Measurements from ENCODE around the gene HOXA1. TPM values are rescaled to one million over a fixed set of nuclear protein-coding genes. Genes with fewer than 3 reads are reported as not detected.
"Not testable (repeated sequence)": the region's sequence is repeated elsewhere in the genome, so short reads cannot be mapped to it uniquely, and the experiment has no call there.

The HOXA1 gene
- total RNA-seq, 1 donor from 2014 or later = 0.55 TPM

GRCh38 chr7:27053153-27053552 is 42.6 kb downstream of the HOXA1 start:
- intact Hi-C loops (cut with micrococcal nuclease) = no loop called here
- Mint-ChIP-seq H3K27me3 (peaks cover under 1% of the 10 kb centered on the region), H3K4me3 (no peak overlapping the region), H3K27ac (no peak overlapping the region), H3K4me1 (no peaks in the 10 kb centered on the region), H3K36me3 (ENCODE audit: low read depth) (no peaks in the 10 kb centered on the region), H3K9me3 (no peaks in the 10 kb centered on the region)
- DNase-seq = no peak
- ChIA-PET CTCF (no interaction called here), POLR2A (no interaction called here)
- no peak for ATAC-seq (ENCODE audit: low read depth)
- TF ChIP-seq, protein P1, sequence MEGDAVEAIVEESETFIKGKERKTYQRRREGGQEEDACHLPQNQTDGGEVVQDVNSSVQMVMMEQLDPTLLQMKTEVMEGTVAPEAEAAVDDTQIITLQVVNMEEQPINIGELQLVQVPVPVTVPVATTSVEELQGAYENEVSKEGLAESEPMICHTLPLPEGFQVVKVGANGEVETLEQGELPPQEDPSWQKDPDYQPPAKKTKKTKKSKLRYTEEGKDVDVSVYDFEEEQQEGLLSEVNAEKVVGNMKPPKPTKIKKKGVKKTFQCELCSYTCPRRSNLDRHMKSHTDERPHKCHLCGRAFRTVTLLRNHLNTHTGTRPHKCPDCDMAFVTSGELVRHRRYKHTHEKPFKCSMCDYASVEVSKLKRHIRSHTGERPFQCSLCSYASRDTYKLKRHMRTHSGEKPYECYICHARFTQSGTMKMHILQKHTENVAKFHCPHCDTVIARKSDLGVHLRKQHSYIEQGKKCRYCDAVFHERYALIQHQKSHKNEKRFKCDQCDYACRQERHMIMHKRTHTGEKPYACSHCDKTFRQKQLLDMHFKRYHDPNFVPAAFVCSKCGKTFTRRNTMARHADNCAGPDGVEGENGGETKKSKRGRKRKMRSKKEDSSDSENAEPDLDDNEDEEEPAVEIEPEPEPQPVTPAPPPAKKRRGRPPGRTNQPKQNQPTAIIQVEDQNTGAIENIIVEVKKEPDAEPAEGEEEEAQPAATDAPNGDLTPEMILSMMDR (IDR thresholded peaks at IDR 0.05) = no peak

DNA sequence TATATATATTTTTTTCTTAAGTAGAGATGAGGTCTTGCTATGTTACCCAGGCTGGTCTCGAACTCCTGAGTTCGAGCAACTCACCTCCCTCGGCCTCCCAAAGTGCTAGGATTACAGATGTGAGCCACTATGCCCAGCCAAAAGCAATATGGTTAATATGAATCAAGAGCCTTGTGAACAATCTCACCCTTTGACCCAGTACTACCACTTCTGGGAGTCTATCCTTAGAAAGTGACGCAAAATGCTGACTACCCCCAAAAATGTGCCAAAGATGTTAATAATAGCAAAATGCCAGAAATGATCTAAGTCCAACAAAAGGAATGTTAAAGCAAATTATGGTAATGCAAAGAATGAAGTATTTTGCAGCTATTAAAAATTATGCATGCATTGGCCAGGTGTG is 44.3 kb downstream of the HOXA1 start:
- Mint-ChIP-seq H3K27me3 (no peaks in the 10 kb centered on the region), H3K4me3 (no peak overlapping the region), H3K36me3 (ENCODE audit: low read depth) (no peaks in the 10 kb centered on the region), H3K9me3 (no peaks in the 10 kb centered on the region), H3K4me1 (no peaks in the 10 kb centered on the region), H3K27ac (no peak overlapping the region)
- POLR2A ChIA-PET = no interaction called here
- TF ChIP-seq, protein P1 (IDR thresholded peaks at IDR 0.05) = no peak
- intact Hi-C loops (cut with micrococcal nuclease) = no loop called here
- ATAC-seq (ENCODE audit: low read depth) (no peak), DNase-seq (no peak)
- CTCF ChIA-PET = no interaction called here

- CTCF ChIA-PET = no interaction called here
- no peak overlapping the region for H3K27ac Mint-ChIP-seq
- ATAC-seq (ENCODE audit: low read depth) = no peak
- no peaks in the 10 kb centered on the region for H3K27me3 Mint-ChIP-seq
- no peak overlapping the region for H3K4me3 Mint-ChIP-seq
- TF ChIP-seq, protein P1 (IDR thresholded peaks at IDR 0.05) = no peak
- H3K9me3 Mint-ChIP-seq = no peaks in the 10 kb centered on the region
- intact Hi-C loops (cut with micrococcal nuclease) = no loop called here
- H3K36me3 Mint-ChIP-seq (ENCODE audit: low read depth) = no peaks in the 10 kb centered on the region
- POLR2A ChIA-PET = no interaction called here
- no peaks in the 10 kb centered on the region for H3K4me1 Mint-ChIP-seq
- DNase-seq = no peak
These were observed 47.4 kb downstream of the HOXA1 start for GRCh38 chr7:27048438-27048837.

- intact Hi-C loops (cut with micrococcal nuclease) = no loop called here
- Mint-ChIP-seq H3K9me3 (no peaks in the 10 kb centered on the region), H3K4me1 (no peaks in the 10 kb centered on the region), H3K27me3 (peaks cover 3% of the 10 kb centered on the region), H3K4me3 (no peak overlapping the region), H3K36me3 (ENCODE audit: low read depth) (no peaks in the 10 kb centered on the region), H3K27ac (no peak overlapping the region)
- ATAC-seq (ENCODE audit: low read depth) (no peak), DNase-seq (no peak)
- TF ChIP-seq, protein P1 (IDR thresholded peaks at IDR 0.05) = no peak
- ChIA-PET CTCF (no interaction called here), POLR2A (no interaction called here)
These were observed 48.8 kb downstream of the HOXA1 start for GRCh38 chr7:27046854-27047549.

GRCh38 chr7:27045972-27046371 is 49.8 kb downstream of the HOXA1 start:
- POLR2A ChIA-PET; H3K4me3 Mint-ChIP-seq; H3K27ac Mint-ChIP-seq; H3K4me1 Mint-ChIP-seq; H3K36me3 Mint-ChIP-seq (ENCODE audit: low read depth); DNase-seq; H3K9me3 Mint-ChIP-seq; H3K27me3 Mint-ChIP-seq; CTCF ChIA-PET; intact Hi-C loops (cut with micrococcal nuclease); ATAC-seq (ENCODE audit: low read depth): not testable (repeated sequence)

DNA sequence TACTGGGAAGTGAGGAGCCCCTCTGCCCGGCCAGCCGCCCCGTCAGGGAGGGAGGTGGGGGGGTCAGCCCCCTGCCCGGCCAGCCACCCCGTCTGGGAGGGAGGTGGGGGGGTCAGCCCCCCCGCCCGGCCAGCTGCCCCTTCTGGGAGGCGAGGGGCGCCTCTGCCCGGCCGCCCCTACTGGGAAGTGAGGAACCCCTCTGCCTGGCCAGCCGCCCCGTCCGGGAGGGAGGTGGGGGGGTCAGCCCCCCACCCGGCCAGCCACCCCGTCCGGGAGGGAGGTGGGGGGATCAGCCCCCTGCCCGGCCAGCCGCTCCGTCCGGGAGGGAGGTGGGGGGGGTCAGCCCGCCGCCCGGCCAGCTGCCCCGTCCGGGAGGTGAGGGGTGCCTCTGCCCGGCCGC is 50.7 kb downstream of the HOXA1 start:
- H3K4me1 Mint-ChIP-seq; H3K27ac Mint-ChIP-seq; intact Hi-C loops (cut with micrococcal nuclease); CTCF ChIA-PET; H3K27me3 Mint-ChIP-seq; POLR2A ChIA-PET; H3K4me3 Mint-ChIP-seq; ATAC-seq (ENCODE audit: low read depth); H3K9me3 Mint-ChIP-seq; H3K36me3 Mint-ChIP-seq (ENCODE audit: low read depth); DNase-seq: not testable (repeated sequence)

Other genes with a start within 250 kb of the HOXA1 start
- gene SKAP2, start 231.4 kb downstream of the HOXA1 start, total RNA-seq = 70.3 and 75.6 TPM in 2 replicates
- not detected in 2 replicates for gene HOXA2, start 6.7 kb upstream of the HOXA1 start, total RNA-seq
- gene HOXA4, start 34.8 kb upstream of the HOXA1 start, total RNA-seq = 0.17 and 0.40 TPM in 2 replicates
- gene HOXA5, start 47.7 kb upstream of the HOXA1 start, total RNA-seq = not detected in 2 replicates
- not detected in 2 replicates for gene HOXA6, start 51.8 kb upstream of the HOXA1 start, total RNA-seq
- gene HOXA3, start 56.6 kb upstream of the HOXA1 start, total RNA-seq = not detected in 2 replicates
- not detected in 2 replicates for gene HOXA7, start 60.7 kb upstream of the HOXA1 start, total RNA-seq
- not detected in 2 replicates for gene HOXA9, start 69.5 kb upstream of the HOXA1 start, total RNA-seq
- gene HOXA10, start 78.3 kb upstream of the HOXA1 start, total RNA-seq = 0.24 TPM in 1 of 2 replicates, not detected in the other
- not detected in 2 replicates for gene HOXA11, start 89.2 kb upstream of the HOXA1 start, total RNA-seq
- gene HOXA13, start 104.1 kb upstream of the HOXA1 start, total RNA-seq = not detected in 2 replicates
- gene EVX1, start 146.8 kb upstream of the HOXA1 start, total RNA-seq = not detected in 2 replicates

Measured in activated B cell treated with CpG ODN at 0.5 μM for 24 hours (primary cell).